Hematopoietic multipotent progenitor cell treated with erythropoietin and hydrocortisone succinate and interleukin-3 and kit ligand, for 6 days (in vitro differentiated cells): ENCODE data around the gene DUS1L.

Experiments used
- DNase-seq: peaks from one replicate; pipeline ENCODE4 v3.0.0-alpha.2; 2015

The DUS1L gene

DNA sequence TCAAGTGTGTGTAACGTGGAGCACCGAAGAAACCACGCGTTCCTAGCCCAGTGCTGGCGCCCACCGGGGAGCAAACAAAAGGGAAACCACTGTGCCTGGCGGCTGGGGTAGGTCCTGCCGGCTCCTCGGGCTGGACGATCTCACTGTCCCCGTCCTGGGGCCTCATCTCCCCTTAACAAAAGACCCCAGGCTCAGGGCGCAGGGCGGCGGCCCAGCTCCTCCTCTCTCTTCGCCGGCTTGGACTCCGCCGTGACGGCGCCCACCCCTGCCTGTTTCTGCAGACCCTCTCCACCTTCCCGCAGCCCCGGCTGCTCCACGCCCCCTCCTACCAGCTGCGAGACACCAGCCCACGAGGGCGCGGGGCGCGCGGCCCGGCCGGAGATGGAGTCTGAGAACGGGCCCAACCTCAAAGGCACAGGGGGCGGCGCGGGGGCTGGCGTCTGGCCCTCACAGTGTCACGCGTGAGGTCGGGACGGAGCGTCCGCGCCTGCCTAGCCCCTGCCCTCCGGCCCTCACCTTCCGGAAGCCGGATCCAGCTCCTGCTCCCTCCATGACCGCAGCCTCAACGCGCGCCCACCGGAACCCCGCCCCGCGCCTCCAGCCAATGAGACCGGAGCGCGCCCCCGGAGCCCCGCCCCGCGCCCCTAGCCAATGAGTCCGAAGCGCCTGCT is 43.2 kb downstream of the DUS1L start, which contains the start of gene CENPX:
Gene CENPX (minus strand): TSS at position 569 of the 671 bp plus-strand sequence. CDS start 17 bp downstream, at position 552.
- DNase-seq, result peak; percentile 36

DNA sequence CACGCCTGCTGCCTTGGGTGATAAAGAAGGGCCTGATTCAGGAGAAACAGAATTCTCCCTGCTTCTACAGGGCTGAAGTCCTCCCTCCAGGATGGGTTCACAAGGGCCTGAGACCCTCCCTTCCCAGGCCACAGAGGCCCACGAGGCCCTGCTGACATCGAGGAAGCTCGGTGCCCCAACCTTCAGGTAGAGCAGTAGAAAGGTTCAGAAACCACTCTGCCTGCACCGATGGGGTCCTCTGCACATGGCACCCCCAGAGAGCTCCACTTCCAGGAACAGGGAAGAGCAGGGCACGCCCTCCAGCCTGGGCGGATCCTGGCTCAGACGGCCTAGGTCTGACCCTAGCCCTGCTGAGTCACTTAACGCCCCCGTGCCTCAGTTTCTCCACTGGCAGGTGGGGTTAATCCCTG is 43.7 kb downstream of the DUS1L start:
- DNase-seq, result no peak

DNA sequence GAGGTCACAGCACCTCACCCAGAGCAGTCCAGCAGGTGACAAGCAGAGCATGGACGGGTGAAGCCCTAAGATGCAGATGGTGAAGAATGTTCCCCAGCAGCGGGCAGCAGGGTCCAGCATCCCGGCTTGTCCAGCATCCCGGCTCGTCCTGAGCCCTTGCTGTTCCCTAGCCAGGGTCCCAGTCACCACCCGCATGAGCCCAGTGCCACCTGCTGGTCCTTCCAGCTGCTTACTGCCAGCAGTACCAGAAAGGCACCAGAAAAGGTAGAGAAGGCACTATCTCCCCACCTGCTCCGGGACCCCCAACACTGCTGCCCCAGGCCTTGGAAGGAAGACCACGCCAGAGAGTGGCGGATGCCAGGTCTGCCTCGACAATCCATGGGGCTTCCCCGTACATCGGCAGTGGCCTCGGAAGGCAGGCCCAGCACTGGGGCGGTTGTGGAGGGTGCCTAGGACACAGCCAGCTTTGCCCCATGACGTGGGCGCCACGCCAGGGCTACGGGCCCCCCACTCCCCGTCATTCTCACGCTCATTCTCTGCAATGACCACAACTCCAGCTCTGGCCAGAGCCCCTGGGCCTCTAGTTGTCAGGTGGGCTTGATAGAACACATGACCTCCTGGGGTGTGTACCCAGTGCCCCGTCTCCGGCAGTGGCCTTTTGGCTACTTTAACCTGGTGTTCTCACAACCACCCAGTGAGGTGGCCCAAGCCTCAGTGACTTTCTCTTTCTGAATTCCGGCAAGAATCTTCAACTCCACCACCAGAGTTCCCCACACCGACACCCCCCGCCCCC is 44.3 kb downstream of the DUS1L start:
- peak; percentile 85 for DNase-seq

DNA sequence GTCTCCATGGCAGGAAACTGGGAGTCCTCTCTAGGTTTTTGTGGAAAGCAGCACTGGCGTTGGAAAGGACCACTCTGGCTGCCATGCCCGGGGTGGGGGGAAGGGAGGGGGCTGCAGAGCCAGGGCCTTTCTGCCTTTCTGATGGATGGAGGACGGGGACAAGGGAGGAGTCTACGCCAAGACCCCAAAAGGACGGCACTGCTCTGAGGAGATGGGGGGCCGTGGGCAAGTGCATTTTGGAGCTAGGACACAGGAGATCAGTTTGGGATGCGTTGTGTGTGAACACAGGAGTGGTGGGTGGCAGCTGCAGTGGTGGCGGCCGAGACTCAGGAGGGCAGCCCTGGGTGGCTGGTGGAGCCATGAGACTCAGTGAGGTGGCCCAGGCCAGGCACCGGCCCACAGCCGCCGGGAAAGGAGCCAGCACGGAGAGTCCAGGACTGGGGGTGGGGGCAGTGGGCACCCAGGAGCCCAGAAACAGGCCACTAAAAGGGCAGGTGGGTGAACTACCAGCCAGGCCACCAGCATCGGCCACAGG is 45.0 kb downstream of the DUS1L start:
- DNase-seq, result no peak

DNA sequence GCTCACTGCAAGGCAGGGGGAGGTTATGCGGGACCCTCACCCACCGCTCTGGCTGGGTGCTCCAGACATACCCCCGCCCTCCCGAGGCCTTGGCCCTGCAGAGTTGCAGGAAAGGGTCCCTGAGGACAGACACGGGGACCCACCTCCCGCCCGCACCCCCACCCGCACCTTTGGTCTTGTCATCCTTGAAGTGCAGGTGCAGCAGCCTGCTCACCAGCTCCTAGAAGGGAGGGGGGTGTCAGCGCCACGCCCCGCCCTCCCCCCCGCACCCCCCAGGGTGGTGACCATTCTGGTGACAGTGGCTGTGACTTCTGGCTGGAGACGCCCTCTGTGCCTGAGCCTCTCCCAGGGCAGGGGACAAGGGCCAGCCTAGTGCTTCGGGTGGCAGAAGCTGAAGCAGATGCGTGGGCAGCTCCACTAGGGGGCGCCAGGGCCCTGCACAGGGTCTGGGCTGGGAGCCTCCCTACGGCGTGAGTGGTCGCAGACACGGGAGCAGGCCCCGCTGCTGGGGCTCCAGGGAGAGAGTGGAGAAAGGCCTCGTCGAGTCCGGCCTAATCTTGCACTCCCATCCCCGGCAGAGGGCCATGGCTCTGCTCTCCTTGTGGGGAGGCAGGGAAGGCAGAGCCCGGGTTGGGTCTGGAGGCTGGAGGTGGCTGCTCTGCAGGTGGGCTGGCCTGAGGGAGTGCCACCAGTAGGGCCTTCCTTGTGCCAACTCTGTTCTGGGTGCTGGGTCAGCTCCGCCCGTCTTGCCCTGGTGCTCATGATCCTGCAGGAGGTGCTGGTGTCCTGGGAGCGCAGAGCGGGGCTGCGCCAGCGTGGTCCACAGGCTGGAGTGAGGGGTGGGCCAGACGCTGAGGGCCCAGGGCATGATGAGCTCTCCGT is 45.7 kb downstream of the DUS1L start:
- DNase-seq, result peak; percentile 82

DNA sequence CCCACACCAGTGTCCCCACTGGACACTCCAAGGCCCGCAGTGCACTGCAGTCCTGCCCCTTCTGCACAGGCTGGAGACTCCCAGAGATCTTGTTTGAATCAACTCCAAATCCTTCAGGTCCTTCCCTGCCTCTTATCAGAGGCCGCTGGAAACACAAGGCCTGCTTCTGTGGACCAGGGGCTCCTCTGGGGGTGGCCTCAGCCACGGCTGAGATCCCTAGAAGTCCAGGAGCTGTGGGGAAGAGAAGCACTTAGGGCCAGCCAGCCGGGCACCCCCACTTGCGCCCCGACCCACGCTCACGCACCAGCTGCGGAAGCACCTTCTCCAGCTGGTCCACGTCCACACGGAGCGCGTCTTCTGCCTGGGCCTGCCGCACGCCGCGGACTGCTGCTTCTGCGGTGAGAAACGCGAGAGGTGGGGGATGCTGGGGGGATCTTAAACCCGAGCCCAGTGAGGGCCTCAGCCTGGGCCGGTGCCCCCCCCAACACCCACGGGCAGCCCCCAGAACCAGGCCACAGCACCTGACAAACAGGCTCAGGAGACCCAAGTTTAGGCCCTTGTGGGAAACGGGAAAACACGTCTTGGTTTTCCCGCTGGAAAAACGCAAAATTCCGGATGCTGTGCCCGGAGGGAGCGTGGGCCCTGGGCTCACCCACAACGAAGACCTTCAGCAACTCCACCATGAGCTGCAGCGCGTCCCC is 46.5 kb downstream of the DUS1L start:
- no peak for DNase-seq

DNA sequence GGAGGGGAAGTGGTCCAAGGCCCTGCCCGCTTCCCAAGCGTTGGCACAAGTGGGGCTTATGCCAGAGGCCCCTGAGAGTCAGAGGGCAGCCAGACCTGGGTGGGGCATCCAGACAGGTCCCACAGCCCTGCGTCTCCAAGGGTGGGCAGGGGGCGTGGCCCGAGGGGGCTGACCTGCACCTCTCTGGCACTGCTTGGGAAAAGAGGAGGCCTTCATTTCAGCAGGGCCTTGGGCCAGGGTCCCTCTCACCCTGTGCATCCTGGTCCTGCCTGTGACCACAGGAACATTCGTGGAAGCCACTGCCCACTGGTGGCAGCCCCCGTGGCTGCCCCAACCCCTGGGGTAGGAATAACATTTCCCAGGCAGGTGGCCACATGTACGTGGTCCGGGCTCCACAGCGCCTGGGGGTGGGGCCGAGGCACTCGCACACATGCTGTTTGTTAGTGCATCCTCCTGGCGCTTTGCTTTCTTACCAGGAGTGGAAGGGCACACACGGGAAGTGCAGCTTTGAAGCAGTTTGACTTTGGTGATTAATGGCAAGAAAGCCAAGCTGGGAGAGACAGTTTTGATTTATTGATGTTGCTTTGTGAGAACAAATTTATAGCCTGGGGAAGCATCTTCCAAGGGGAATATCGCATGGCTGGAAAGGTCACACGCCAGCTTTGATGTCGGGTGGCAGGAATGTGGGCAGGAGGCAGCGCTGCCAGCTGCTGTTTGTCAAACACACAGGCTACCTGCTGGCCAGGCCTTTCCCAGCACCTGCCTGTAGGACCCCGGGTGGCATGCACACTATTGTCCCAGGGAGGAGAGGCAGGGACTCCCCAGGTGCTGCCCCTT is 47.2 kb downstream of the DUS1L start:
- no peak for DNase-seq

DNA sequence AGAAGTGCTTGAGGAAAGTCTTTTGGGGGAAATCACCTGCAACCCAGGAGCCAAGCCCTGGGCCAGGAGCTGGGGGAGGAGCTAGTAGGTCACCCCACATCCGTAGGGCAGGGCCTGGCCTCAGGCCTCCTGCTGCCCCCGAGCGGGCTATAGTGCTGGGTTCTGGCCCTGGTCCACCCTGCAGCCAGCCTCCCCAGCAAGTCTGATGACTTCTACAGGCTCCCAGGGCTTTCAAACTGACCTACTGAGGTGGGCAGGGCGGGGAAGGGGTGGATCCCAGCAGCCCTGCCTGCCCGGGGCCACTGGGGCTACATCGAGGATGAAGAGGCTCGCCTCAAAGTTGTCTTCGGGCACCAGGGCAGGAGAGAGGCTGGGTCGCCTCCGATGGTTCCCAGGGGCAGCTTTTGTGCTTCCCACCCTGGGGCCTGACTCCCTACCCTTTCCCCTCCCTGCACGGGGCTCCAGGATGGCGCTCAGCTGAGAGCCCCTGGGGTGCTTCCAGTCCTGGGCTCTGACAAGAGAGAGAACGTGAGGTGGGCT is 47.9 kb downstream of the DUS1L start:
- no peak for DNase-seq

DNA sequence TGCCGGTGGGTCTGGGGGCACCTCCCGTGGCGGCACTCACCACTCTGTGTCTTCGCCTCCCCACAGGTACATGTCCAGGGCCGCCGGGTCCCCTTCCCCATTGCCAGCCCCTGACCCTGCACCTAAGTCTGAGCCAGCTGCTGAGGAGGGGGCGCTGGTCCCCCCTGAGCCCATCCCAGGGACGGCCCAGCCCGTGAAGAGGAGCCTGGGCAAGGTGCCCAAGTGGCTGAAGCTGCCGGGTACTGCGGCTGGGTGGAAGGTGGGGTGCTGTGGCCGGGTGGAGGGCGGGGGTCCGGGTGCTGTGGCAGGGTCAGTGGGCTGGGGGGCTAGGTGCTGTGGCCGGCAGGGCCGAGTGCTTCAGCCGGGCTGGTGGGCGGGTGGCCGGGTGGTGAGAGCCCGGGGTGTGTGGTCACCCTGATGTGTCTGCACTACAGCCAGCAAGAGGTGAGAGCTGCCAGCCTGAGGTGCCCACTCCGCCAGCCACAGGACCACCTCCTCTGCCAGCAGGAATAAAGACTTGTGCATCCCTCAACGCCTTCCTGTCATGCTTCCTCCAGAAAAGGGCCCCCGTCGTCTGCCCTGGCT is 48.6 kb downstream of the DUS1L start:
- DNase-seq, result no peak

DNA sequence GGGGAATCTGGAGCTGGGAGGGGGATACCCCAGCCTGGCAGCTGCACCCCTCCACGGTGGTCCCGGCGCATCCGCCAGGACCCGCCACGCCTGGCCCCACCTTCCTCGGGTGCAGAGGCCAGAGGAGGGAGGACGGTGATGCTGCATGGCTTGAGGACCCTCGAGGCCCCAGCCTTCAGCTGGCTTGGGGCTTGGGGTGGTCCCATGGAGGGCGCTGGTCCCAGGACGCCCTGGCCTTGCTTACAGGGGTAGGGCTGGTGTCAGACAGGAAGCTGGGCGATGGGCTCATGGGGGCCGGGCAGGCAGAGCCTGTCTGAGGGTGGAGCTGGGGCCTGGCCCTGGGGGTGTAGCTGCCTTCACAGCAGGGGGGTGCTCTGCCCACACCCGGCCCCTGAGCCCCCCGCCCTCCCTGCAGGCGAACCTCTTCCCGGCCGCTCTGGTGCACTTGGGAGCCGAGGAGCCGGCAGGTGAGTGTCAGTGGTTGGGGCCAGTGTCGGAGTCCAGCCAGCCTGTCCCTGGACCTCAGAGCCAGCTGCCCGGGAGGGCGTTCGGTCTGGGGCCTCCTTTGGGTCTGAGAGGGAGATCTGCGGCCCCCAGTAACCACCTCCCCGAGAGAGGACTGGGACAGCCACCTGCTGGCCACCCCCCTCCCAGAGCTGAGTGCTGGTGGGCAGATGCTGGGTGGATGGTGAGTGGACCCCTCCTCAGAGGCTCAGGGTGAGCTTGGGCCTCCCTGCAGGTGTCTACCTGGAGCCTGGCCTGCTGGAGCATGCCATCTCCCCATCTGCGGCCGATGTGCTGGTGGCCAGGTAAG is 49.3 kb downstream of the DUS1L start:
- DNase-seq, result no peak

DNA sequence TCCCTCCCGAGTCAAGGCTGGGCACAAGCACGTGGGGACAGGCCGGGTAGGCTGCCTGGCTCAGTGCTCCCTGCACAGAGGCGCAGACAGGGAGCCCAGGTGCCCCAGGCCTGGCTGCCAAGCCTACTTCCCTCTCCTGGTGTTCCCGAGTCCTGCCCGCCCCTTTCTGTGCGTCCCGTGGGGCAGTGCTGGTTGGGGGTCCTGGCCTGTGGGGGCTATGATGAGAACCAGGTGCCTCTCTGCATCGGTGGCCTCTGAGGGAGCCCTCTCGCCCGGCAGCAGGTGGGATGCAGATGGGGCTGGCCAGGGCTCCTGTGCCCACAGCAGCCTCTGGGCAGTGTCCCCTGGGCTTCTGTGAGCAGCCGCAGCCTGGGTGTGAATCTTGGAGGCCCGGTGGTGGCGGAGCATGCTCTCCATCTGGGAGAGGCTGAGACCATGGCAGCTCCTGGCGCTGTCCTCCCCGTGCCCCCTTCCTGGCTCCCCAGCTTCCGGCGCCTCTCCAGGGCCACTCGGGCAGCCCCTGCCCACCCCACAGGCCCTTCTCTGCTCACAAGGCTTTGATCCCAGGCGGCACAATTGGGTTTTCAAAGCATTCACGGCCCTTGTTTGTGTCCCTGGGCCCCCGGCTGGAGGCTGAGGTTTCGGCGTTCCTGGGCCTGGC is 50.2 kb downstream of the DUS1L start:
- no peak for DNase-seq

DNA sequence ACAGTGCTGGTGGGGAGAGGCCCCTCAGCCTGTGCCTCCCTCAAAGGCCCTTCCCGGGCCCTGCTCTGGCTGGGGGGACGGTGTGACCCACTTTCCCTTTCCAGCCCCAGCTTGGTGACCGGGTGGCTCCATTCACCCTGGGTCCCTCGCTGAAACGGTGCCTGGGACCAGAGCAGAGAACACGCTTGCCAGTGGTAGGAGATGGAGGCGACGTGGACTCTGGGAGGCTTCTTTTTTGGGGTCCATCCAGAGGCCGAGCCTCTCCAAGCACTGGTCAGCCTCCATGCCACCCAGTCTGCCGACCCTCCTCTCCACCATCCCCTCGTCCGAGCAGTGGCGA is 50.7 kb downstream of the DUS1L start:
- DNase-seq, result no peak

DNA sequence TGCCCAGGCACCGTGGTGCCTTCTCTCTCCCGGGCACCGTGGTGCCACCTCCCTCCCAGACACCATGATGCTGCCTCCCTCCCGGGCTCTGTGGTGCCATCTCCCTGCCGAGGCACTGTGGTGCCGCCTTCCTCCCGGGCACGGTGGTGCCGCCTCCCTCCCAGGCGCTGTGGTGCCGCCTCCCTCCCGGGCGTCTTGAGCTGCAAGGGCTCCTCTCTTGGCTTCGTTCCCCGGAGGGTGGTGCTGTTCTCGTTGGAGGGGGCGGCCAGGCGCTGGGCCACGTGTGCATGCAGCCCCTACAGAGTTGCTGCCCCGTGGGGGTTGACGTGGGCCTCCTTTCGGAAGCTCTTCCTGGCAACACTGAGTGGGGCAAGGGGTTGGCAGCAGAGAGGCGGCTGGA is 51.2 kb downstream of the DUS1L start:
- no peak for DNase-seq

DNA sequence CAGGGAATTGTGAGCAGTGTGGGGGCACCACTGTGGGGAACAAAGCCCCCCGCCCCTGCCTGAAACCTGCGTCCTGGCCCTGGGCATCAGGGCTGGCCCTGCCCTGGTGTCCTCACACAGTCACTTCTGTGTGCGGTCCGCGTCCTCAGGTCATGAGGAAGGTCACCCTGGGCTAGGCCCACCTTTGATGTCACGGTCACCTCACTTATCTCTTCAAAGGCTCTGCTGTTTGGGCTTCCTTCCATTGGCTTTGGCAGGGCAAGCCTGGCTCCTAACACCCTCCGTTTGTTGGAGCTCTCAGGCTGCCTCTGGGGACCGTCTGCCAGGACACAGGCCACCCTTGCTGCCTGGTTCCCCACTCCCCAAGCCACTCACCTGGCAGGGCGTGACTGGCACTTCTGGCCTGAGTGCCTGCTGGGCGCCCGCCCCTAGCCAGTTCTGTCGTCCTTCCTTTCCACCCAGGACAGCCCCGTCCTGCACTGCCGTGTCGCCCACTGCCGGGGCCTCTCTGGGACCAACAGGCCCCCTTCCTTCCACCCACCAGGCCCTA is 51.8 kb downstream of the DUS1L start:
- DNase-seq, result no peak

DNA sequence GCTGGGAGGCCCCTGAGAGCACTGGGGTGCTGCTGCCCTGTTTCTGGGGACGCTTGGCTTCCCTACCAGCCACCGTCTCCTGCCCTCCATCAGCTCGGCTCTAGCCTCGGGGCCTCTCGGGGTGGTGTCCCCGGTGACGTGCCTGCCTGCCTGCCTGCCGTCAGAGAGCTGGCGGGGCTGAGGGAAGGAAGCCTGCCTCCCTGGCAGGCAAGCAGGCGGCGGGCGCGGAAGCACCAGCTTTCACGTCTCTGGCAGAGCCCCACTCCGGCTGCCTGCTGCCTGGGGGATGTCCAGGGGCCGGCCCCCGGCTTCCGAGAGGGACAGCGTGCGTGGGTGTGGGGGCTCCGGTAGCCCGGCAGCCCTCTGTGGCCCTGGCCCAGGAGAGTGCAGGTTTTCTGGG is 52.3 kb downstream of the DUS1L start:
- DNase-seq, result no peak

DNA sequence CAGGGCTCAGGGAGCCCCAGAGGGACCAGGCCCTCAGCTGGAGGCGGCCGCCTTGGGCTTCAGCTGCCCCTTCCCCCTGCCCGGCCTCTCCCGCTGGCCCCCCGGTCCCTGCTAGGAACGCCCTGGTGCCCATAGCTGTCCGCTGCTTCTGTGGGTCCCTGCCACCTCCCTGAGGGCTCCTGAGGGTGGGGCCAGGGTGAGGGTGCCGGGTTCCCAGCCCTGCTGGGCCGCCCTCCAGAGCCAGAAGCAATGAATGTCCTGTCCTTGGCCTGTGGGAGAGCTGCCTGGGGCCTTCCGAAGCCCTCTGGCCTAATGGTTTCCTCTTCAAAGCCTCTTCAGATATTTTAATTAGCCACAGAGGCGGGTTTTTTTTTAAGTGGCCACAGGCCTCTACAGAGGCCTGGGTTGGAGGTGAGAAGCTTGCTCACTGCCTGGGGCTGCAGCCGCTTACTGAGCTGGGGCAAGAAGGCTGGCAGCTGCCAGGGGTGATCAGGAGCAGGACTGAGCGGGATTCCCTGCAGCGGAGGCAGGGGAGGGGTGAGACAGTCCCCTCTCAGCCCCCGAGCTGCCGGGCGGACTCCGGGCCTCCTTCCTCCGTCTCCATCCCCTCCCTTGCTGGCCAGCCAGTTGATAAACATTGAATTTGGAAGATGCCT is 52.8 kb downstream of the DUS1L start:
- DNase-seq, result no peak

DNA sequence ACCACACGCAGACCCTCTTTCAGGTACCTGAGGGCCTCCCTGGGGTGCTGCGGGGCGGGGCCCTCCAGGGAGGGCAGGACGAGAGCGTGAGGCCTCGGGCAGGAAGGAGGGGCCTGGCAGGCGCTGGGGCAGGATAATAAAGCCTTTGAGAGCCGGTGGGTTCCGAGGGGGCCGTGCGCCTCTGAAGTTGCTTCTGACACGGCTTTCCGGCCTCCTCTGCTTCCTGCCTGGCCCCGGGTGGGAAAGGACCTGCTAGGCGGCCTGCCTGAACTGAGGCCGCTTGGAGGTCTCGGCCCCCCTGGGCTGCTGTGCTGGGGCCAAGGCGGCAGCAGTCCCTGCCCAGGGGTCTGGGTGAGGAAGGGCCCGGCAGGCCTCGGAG is 53.4 kb downstream of the DUS1L start:
- no peak for DNase-seq

DNA sequence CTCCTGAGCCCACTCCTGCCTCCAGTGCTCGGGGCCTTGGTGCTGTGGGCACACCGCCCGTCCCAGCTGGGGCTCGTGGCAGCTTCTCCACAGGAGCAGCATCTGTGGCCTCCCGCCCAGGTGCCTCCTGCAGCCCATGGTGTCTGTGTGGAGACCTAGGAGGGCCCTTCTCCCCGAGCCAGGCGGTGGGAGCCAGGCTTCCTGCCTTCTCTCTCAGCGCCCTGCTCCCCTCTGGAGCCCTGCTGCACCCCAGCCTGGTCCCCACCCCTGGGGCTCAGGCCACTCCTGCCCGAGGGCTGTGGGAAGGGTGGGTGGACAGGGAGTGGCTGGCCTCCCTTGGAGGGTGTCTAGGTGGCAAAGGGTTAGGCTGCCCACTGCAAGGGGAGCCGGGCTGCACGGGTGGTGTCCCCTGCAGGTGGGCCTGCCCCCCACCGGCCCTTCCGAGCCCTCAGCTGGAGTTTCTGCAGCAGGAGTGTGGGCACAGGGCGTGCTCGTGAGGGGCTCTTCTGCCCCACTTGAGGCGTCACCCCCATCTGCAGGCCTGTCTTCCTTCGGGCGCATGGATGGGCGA is 53.9 kb downstream of the DUS1L start:
- DNase-seq, result no peak
